HCT116 (cell line): ENCODE results near the gene CHSY3.

Experiments
- CEBPB ChIP-seq: IDR thresholded peaks from 2 replicates; pipeline ENCODE4 v1.6.1; 2012; ENCODE audit warnings: low read depth
- CTCF ChIP-seq, 3 experiments: fragments of 200-600 bp in 1 of 3; sonication (generic) in 1 of 3; IDR thresholded peaks in 2 of 3; conservative IDR thresholded peaks in 1 of 3; 2 replicates each; pipeline ENCODE4 v1.5.1; 2012 to 2017; ENCODE audit warnings: low read depth in 2 of 3, low read length in 2 of 3, antibody characterized with exemption in 1 of 3, borderline replicate concordance in 1 of 3, control low read depth in 1 of 3, mild to moderate bottlenecking in 1 of 3, mixed read lengths in 1 of 3, mixed run types in 1 of 3, moderate library complexity in 1 of 3; ENCODE audit not compliant: insufficient read depth in 1 of 3
- POLR2A ChIP-seq: IDR thresholded peaks from 2 replicates; pipeline ENCODE4 v1.7.0; 2011; ENCODE audit warnings: borderline replicate concordance; ENCODE audit not compliant: insufficient read depth, insufficient read length; ENCODE audit errors: extremely low read depth

GRCh38 chr5:130096483-130096882, 192.2 kb downstream of the CHSY3 start:
- no peak for TF ChIP-seq CTCF (IDR thresholded peaks at IDR 0.05 in 2 of 3, conservative IDR thresholded peaks at IDR 0.05 in 1 of 3; ENCODE audit: borderline replicate concordance in 1 of 3, insufficient read depth in 1 of 3, low read depth in 2 of 3, low read length in 2 of 3)
- no peak for TF ChIP-seq POLR2A
- no peak for TF ChIP-seq CEBPB
